DND-41 (cell line): ENCODE results near the gene KCNG2.

Experiments
- ATAC-seq: fragments of 200-7000 bp; cut with Tn5 transposase; 3 replicates; pipeline ENCODE4 v1.9.1; 2021; ENCODE audit warnings: low read depth; ENCODE audit not compliant: insufficient read depth
- DNase-seq: peaks from one replicate; pipeline ENCODE4 v3.0.0-alpha.2; 2020
- H2AFZ ChIP-seq: 2 replicates; pipeline ENCODE4 v1.6.0; 2012; ENCODE audit warnings: low read depth, low read length
- H3K27ac ChIP-seq: 2 replicates; pipeline ENCODE4 v1.5.1; 2012; ENCODE audit warnings: low read length, inconsistent platforms
- H3K27me3 ChIP-seq: fragments of 200-600 bp; sonication (generic); 2 replicates; pipeline ENCODE4 v1.6.0; 2012; ENCODE audit warnings: low read length, mild to moderate bottlenecking, inconsistent platforms; ENCODE audit not compliant: insufficient read depth, poor library complexity
- H3K36me3 ChIP-seq: 2 replicates; pipeline ENCODE4 v1.5.1; 2012; ENCODE audit warnings: low read length, inconsistent platforms; ENCODE audit not compliant: insufficient read depth
- H3K4me1 ChIP-seq: 2 replicates; pipeline ENCODE4 v1.5.1; 2012; ENCODE audit warnings: mild to moderate bottlenecking, low read length; ENCODE audit not compliant: insufficient read depth
- H3K4me2 ChIP-seq: 2 replicates; pipeline ENCODE4 v1.6.0; 2012; ENCODE audit warnings: mild to moderate bottlenecking, moderate library complexity, low read length, inconsistent platforms; ENCODE audit not compliant: insufficient read depth
- H3K4me3 ChIP-seq, 2 experiments: fragments of 200-600 bp in 1 of 2; shearing (Covaris generic) in 1 of 2; 2 replicates each; pipeline ENCODE4 v1.5.1; 2012 to 2016; ENCODE audit warnings: inconsistent platforms in 2 of 2, low read length in 2 of 2, mild to moderate bottlenecking in 2 of 2, low read depth in 1 of 2, moderate library complexity in 1 of 2
- H3K79me2 ChIP-seq: 2 replicates; pipeline ENCODE4 v1.6.0; 2012; ENCODE audit warnings: low read length, inconsistent platforms; ENCODE audit not compliant: insufficient read depth
- H3K9ac ChIP-seq: 2 replicates; pipeline ENCODE4 v1.6.0; 2012; ENCODE audit warnings: low read depth, mild to moderate bottlenecking, inconsistent platforms, low read length, moderate library complexity
- H3K9me3 ChIP-seq: 2 replicates; pipeline ENCODE4 v1.5.1; 2012; ENCODE audit warnings: low read length, moderate library complexity, mild to moderate bottlenecking, inconsistent platforms; ENCODE audit not compliant: insufficient read depth, severe bottlenecking
- H4K20me1 ChIP-seq: 2 replicates; pipeline ENCODE4 v1.6.0; 2012; ENCODE audit warnings: low read length; ENCODE audit not compliant: insufficient read depth
- EZH2 ChIP-seq: IDR thresholded peaks from 3 replicates; pipeline ENCODE4 v1.6.1; 2012; ENCODE audit warnings: borderline replicate concordance, low read depth, mild to moderate bottlenecking, moderate library complexity, low read length, inconsistent platforms; ENCODE audit not compliant: severe bottlenecking
- TF ChIP-seq, protein P1 (sequence below): IDR thresholded peaks from 2 replicates; pipeline ENCODE4 v1.5.1; 2012; ENCODE audit warnings: borderline replicate concordance, low read length, moderate library complexity, mild to moderate bottlenecking; ENCODE audit not compliant: poor library complexity, severe bottlenecking; ENCODE audit errors: extremely low read depth

The KCNG2 gene

GRCh38 chr18:79796016-79796415 is 1.7 kb upstream of the KCNG2 start:
- ATAC-seq (no peak), DNase-seq (no peak)
- TF ChIP-seq, protein P1, sequence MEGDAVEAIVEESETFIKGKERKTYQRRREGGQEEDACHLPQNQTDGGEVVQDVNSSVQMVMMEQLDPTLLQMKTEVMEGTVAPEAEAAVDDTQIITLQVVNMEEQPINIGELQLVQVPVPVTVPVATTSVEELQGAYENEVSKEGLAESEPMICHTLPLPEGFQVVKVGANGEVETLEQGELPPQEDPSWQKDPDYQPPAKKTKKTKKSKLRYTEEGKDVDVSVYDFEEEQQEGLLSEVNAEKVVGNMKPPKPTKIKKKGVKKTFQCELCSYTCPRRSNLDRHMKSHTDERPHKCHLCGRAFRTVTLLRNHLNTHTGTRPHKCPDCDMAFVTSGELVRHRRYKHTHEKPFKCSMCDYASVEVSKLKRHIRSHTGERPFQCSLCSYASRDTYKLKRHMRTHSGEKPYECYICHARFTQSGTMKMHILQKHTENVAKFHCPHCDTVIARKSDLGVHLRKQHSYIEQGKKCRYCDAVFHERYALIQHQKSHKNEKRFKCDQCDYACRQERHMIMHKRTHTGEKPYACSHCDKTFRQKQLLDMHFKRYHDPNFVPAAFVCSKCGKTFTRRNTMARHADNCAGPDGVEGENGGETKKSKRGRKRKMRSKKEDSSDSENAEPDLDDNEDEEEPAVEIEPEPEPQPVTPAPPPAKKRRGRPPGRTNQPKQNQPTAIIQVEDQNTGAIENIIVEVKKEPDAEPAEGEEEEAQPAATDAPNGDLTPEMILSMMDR: no peak
- no peak for TF ChIP-seq EZH2
- no peak overlapping the region for H3K9ac ChIP-seq
- no peaks in the 10 kb centered on the region for H3K9me3 ChIP-seq
- H3K4me3 ChIP-seq: no peak overlapping the region
- no peak overlapping the region for H3K27ac ChIP-seq
- no peaks in the 10 kb centered on the region for H4K20me1 ChIP-seq
- no peak overlapping the region for H2AFZ ChIP-seq
- H3K79me2 ChIP-seq: no peaks in the 10 kb centered on the region
- no peaks in the 10 kb centered on the region for H3K27me3 ChIP-seq
- H3K36me3 ChIP-seq: no peaks in the 10 kb centered on the region
- H3K4me2 ChIP-seq: no peak overlapping the region
- H3K4me1 ChIP-seq: peaks cover 16% of the 10 kb centered on the region

DNA sequence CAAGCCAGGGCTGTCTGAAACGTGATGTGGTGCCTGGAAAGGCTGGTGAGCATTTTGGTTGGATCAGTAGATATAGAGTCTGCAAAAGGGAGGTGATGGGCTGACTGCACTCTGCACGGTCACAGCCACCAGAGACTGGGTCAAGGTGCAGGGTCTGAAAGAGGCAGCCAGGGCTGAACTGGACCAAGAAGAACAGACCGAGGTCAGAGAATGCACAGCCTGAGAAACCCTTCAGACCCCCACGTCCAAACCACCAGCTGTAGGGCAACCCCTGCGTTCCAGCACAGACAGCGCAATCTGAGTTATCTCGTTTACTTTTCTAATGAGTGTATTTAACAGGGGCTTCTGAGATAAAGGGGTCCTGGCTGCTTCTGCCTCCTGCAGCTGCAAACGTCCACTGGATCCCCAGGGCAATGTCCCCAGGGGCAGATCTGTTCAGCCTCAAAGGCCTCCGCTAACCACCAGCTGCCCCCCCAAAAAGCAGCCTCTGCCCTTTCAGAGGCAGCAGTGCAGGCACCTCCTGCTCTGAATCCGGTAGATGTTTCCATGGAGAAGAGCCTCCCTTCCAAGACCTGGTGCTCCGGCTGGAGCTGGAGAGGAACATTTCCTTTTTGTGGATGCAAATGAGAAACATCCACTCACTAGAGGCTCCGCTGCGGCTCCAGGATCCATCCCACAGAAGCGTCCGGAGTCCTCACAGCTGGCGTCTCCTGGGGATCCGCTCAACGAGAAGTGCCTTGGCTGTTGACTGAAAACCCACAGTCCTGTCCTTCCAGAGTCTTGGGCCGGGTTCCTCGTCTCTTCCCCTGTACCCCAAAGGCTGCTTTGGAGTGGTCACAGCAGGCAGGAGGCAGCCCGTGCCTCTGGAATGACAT is 970 bp upstream of the KCNG2 start:
- H3K4me2 ChIP-seq: no peak overlapping the region
- H3K9ac ChIP-seq: no peak overlapping the region

DNA sequence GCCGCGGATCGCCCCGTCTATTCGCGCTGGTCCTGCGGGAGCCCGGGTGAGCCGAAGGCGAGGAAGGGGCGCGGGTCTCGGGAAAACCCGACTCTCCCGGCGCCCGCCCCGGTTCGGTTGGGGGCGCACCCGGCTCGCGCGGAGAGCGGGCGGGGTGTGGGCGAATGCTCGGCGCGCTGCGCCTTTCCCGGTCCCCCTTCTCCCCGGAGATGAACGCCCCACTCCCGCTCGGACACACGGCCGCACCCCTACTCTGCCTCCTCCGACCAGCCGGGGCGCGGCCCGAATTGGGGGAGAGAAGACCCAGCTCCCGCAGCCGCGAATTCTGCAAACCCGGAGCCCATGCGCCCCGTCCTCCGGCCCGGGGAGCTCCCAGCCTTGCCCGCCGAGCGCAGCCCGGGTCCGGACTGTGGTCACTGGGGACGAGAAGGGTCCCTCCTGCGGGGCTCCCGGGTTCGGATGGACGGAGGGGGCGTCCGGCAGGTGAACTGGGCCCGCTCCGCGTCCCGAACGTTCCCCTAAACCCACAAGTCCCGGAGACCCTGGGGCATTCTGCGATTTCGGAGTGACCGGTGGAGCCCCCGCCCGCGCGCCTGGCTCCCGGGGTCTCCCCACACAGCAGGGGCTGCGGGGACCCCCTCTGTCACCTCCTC is 734 bp downstream of the KCNG2 start:
- Histone ChIP-seq H3K27ac (no peak overlapping the region), H3K79me2 (no peaks in the 10 kb centered on the region), H3K9ac (no peak overlapping the region), H2AFZ (no peak overlapping the region), H3K27me3 (no peaks in the 10 kb centered on the region), H3K4me1 (peaks cover 16% of the 10 kb centered on the region), H3K4me2 (no peak overlapping the region; the same call in 1 of the 2 replicates), H3K4me3 (no peak overlapping the region), H4K20me1 (no peaks in the 10 kb centered on the region), H3K9me3 (no peaks in the 10 kb centered on the region), H3K36me3 (no peaks in the 10 kb centered on the region)
- DNase-seq (no peak), ATAC-seq (no peak)
- TF ChIP-seq EZH2: no peak
- TF ChIP-seq, protein P1: no peak

More for the DNA sequence above, 970 bp upstream of the KCNG2 start:
- no peaks in the 10 kb centered on the region for H3K79me2 ChIP-seq
- no peaks in the 10 kb centered on the region for H3K27me3 ChIP-seq
- no peak overlapping the region for H3K4me3 ChIP-seq
- DNase-seq: no peak
- H2AFZ ChIP-seq: no peak overlapping the region
- H3K4me1 ChIP-seq: peaks cover 16% of the 10 kb centered on the region
- no peaks in the 10 kb centered on the region for H3K9me3 ChIP-seq
- H3K36me3 ChIP-seq: no peaks in the 10 kb centered on the region
- H4K20me1 ChIP-seq: no peaks in the 10 kb centered on the region
- TF ChIP-seq, protein P1: no peak
- no peak for TF ChIP-seq EZH2
- H3K27ac ChIP-seq: no peak overlapping the region
- ATAC-seq: no peak
